Activated CD4-positive, alpha-beta T cell treated with anti-CD3 and anti-CD28 coated beads for 36 hours (primary cell): Measurements from ENCODE around the gene MKKS. TPM values are rescaled to one million over a fixed set of nuclear protein-coding genes. Genes with fewer than 3 reads are reported as not detected.
"Not testable (repeated sequence)": the region's sequence is repeated elsewhere in the genome, so short reads cannot be mapped to it uniquely, and the experiment has no call there.

Source experiments
- ATAC-seq: fragments of 200-7000 bp; cut with Tn5 transposase; one replicate; pipeline ENCODE4 v1.10.0; 2021; ENCODE audit warnings: mild to moderate bottlenecking, moderate library complexity
- CTCF ChIA-PET: fragments of 350-600 bp; sonication (Branson Sonifier 250); formaldehyde crosslinking; loops from one replicate; lab custom pipeline; 2021; ENCODE audit warnings: antibody characterized with exemption; lab: Charles Lee
- POLR2A ChIA-PET: fragments of 350-600 bp; sonication (Branson Sonifier 250); formaldehyde crosslinking; loops from one replicate; lab custom pipeline; 2021; ENCODE audit warnings: antibody characterized with exemption, inconsistent platforms; lab: Charles Lee
- DNase-seq: peaks from one replicate; pipeline ENCODE4 v3.0.0-alpha.2; 2020
- H3K27ac Mint-ChIP-seq: one replicate; pipeline ENCODE4 v1.8.0; 2021; ENCODE audit warnings: mixed read lengths
- H3K27me3 Mint-ChIP-seq: one replicate; pipeline ENCODE4 v1.8.0; 2021; ENCODE audit warnings: mixed read lengths
- H3K36me3 Mint-ChIP-seq: one replicate; pipeline ENCODE4 v1.8.0; 2021; ENCODE audit warnings: low read depth, mixed read lengths
- H3K4me1 Mint-ChIP-seq: one replicate; pipeline ENCODE4 v1.8.0; 2021; ENCODE audit warnings: mixed read lengths
- H3K4me3 Mint-ChIP-seq: one replicate; pipeline ENCODE4 v1.8.0; 2021; ENCODE audit warnings: mild to moderate bottlenecking, moderate library complexity, mixed read lengths
- H3K9me3 Mint-ChIP-seq: one replicate; pipeline ENCODE4 v1.8.0; 2021; ENCODE audit warnings: low read depth, mixed read lengths
- intact Hi-C, 2 experiments: fragments of 100-400 bp; cut with DNase I in 1 of 2; cut with micrococcal nuclease in 1 of 2; formaldehyde crosslinking; loops; one replicate each; pipeline versions ENCODE4 v1.14.2 to v1.15.1; 2022 to 2024; cut with DNase I, micrococcal nuclease
- total RNA-seq, 2 experiments: library from RNA; stranded (reverse); gene quantifications; one replicate each; pipeline ENCODE4 v1.2.3, GENCODE V29; 2021

Gene MKKS
- total RNA-seq, 2 experiments from 2014 or later: 7.4 to 9.5 TPM

- no peak for DNase-seq
- H3K9me3 Mint-ChIP-seq: no peaks in the 10 kb centered on the region
- H3K27me3 Mint-ChIP-seq: no peaks in the 10 kb centered on the region
- ChIA-PET POLR2A (interaction anchor here (0.5 to 0.9 kb wide), 2 partner anchors 10 to 35 kb away, joined by 3 read pairs; no protein-coding TSS in a partner anchor), CTCF (interaction anchor here (0.7 to 1.4 kb wide), 3 partner anchors 8 to 172 kb away, joined by 3 to 8 read pairs (median 6); no protein-coding TSS in a partner anchor)
- peaks cover 53% of the 10 kb centered on the region for H3K4me1 Mint-ChIP-seq
- peaks cover 11% of the 10 kb centered on the region for H3K36me3 Mint-ChIP-seq
- ATAC-seq: no peak
- intact Hi-C loops: loop anchor here (5.0 to 10.0 kb wide), 4 partner anchors 69 to 1462 kb away; partner anchors contain the start of genes ANKEF1 (in 1 of the 2) and SNAP25 (in 1 of the 2)
- H3K4me3 Mint-ChIP-seq: peak overlapping the region; percentile 78
- H3K27ac Mint-ChIP-seq: peak overlapping the region; percentile 87
These were observed 904 bp downstream of the MKKS start for GRCh38 chr20:10433014-10433622.

DNA sequence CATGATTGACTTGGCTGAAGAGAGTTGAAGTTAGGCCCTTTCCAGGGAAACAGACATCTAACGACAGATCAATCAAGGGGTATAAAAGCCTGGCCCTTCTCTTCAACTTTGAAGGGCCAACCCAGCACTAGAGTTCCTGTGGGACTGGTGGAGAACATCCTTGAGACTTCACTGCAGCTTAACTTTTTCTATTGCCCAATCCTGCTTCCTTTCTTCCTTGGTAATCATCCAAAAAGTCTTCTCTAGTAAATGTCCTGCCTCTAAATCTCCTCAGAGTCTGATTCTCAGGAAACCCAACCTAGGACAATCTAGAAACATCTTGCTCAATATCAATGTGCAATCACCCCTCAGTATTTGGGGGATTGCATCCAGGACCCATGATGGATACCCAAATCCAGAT lies 1.9 kb downstream of the MKKS start:
- DNase-seq: no peak
- peaks cover 11% of the 10 kb centered on the region for H3K36me3 Mint-ChIP-seq

DNA sequence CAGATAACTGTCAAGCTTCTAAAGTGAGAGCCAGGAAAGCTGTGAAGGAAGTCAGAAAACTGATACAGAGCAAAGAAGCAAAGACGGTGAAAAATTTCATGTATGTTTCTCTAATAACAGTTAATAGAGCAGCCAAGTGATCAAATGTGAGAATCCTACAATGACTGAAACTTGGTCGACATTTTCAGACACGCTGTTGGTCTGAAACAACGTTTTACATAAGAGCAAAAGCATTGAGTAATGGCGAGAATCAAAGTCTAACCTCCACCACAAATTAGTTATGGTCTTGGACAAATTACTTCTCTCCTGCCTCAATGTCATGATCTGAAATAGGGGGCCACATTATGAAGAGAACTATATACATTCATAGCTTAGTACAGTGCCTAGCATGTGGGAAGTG lies 3.3 kb downstream of the MKKS start:
- DNase-seq (no peak), ATAC-seq (no peak)
- peaks cover 49% of the 10 kb centered on the region for H3K4me1 Mint-ChIP-seq
- ChIA-PET POLR2A (no interaction called here), CTCF (no interaction called here)
- H3K27me3 Mint-ChIP-seq: no peaks in the 10 kb centered on the region
- intact Hi-C loops: loop anchor here (1.0 to 10.0 kb wide), 5 partner anchors 72 to 1464 kb away; partner anchors contain the start of genes ANKEF1 (in 1 of the 2) and SNAP25 (in 1 of the 2)
- H3K9me3 Mint-ChIP-seq: no peaks in the 10 kb centered on the region
- H3K36me3 Mint-ChIP-seq: peaks cover 15% of the 10 kb centered on the region
- H3K27ac Mint-ChIP-seq: no peak overlapping the region
- no peak overlapping the region for H3K4me3 Mint-ChIP-seq

More for the DNA sequence above, 1.9 kb downstream of the MKKS start:
- H3K9me3 Mint-ChIP-seq: no peaks in the 10 kb centered on the region
- ChIA-PET POLR2A (no interaction called here), CTCF (no interaction called here)
- peak overlapping the region; percentile 16 for H3K27ac Mint-ChIP-seq
- ATAC-seq: no peak
- H3K4me1 Mint-ChIP-seq: peaks cover 51% of the 10 kb centered on the region
- intact Hi-C loops: loop anchor here (5.0 to 10.0 kb wide), 4 partner anchors 70 to 1463 kb away; partner anchors contain the start of genes ANKEF1 (in 1 of the 2) and SNAP25 (in 1 of the 2)
- H3K4me3 Mint-ChIP-seq: peak overlapping the region; percentile 30
- no peaks in the 10 kb centered on the region for H3K27me3 Mint-ChIP-seq

GRCh38 chr20:10430000-10430466 lies 4.0 kb downstream of the MKKS start:
- intact Hi-C loops: loop anchor here (1.0 to 10.0 kb wide), 7 partner anchors 72 to 1465 kb away; partner anchors contain the start of genes ANKEF1 (in 1 of the 2) and SNAP25 (in 1 of the 2)
- Mint-ChIP-seq H3K9me3 (no peaks in the 10 kb centered on the region), H3K36me3 (peaks cover 15% of the 10 kb centered on the region), H3K4me3 (no peak overlapping the region), H3K4me1 (peaks cover 49% of the 10 kb centered on the region), H3K27me3 (no peaks in the 10 kb centered on the region), H3K27ac (peak overlapping the region; percentile 26)
- no peak for DNase-seq
- ChIA-PET CTCF (interaction anchor here (0.7 kb wide), 1 partner anchor 89 kb away, joined by 3 read pairs; no protein-coding TSS in a partner anchor), POLR2A (no interaction called here)
- peak; percentile 27 for ATAC-seq

- H3K27me3 Mint-ChIP-seq: no peaks in the 10 kb centered on the region
- CTCF ChIA-PET: interaction anchor here (0.7 kb wide), 1 partner anchor 89 kb away, joined by 3 read pairs; no protein-coding TSS in a partner anchor
- H3K36me3 Mint-ChIP-seq: peaks cover 15% of the 10 kb centered on the region
- H3K27ac Mint-ChIP-seq: no peak overlapping the region
- no peak for ATAC-seq
- POLR2A ChIA-PET: no interaction called here
- no peaks in the 10 kb centered on the region for H3K9me3 Mint-ChIP-seq
- no peak overlapping the region for H3K4me3 Mint-ChIP-seq
- no peak for DNase-seq
- intact Hi-C loops: loop anchor here (10.0 kb wide), 2 partner anchors 115 to 815 kb away; no protein-coding TSS in a partner anchor
- peaks cover 49% of the 10 kb centered on the region for H3K4me1 Mint-ChIP-seq
These were observed 4.5 kb downstream of the MKKS start for GRCh38 chr20:10429443-10429981.

DNA sequence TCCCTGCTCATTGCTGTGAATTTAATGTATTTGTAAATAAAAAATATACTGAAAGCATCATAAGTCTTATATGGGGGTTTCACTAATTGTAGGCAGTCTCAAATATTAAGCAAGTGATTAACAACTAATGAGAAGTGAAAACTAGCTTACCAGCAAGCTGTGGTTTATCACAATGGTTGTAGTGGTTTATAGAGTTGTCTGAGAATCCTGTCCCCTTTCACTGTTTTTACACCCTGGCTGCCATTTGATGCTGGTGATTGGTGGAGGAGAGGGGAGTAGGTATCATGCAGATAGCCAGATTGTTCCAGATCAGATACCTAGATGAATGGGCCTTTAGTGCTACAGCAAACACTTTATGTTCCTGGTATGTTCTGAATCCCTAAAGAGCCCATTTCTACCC lies 6.0 kb downstream of the MKKS start:
- intact Hi-C loops: loop anchor here (10.0 kb wide), 2 partner anchors 113 to 813 kb away; no protein-coding TSS in a partner anchor
- Mint-ChIP-seq H3K9me3 (no peaks in the 10 kb centered on the region), H3K27ac (no peak overlapping the region), H3K36me3 (peaks cover 18% of the 10 kb centered on the region), H3K4me3 (no peak overlapping the region), H3K4me1 (peaks cover 46% of the 10 kb centered on the region), H3K27me3 (no peaks in the 10 kb centered on the region)
- DNase-seq (no peak), ATAC-seq (no peak)
- POLR2A ChIA-PET: no interaction called here
- CTCF ChIA-PET: interaction anchor here (0.8 to 4.5 kb wide), 7 partner anchors 9 to 449 kb away, joined by 3 to 29 read pairs (median 5); partner anchors contain the start of gene SLX4IP

- H3K9me3 Mint-ChIP-seq: no peaks in the 10 kb centered on the region
- ChIA-PET CTCF (interaction anchor here (0.6 to 4.5 kb wide), 18 partner anchors 10 to 448 kb away, joined by 4 to 29 read pairs (median 4); partner anchors contain the start of gene SLX4IP), POLR2A (no interaction called here)
- no peak overlapping the region for H3K27ac Mint-ChIP-seq
- H3K27me3 Mint-ChIP-seq: no peaks in the 10 kb centered on the region
- peaks cover 41% of the 10 kb centered on the region for H3K4me1 Mint-ChIP-seq
- peak; percentile 66 for DNase-seq
- no peak for ATAC-seq
- H3K4me3 Mint-ChIP-seq: no peak overlapping the region
- H3K36me3 Mint-ChIP-seq: peaks cover 19% of the 10 kb centered on the region
- intact Hi-C loops: loop anchor here (1.0 to 10.0 kb wide), 4 partner anchors 111 to 812 kb away; no protein-coding TSS in a partner anchor
These were observed 6.8 kb downstream of the MKKS start for GRCh38 chr20:10427060-10427692.

- Mint-ChIP-seq H3K27ac (no peak overlapping the region), H3K27me3 (no peaks in the 10 kb centered on the region), H3K4me3 (no peak overlapping the region), H3K36me3 (peaks cover 18% of the 10 kb centered on the region), H3K9me3 (no peaks in the 10 kb centered on the region), H3K4me1 (peaks cover 18% of the 10 kb centered on the region)
- ChIA-PET CTCF (no interaction called here), POLR2A (no interaction called here)
- no peak for ATAC-seq
- intact Hi-C loops: loop anchor here (10.0 kb wide), 2 partner anchors 109 to 809 kb away; no protein-coding TSS in a partner anchor
- DNase-seq: no peak
These were observed 10.3 kb downstream of the MKKS start for GRCh38 chr20:10423735-10424134.

- Mint-ChIP-seq H3K9me3 (no peaks in the 10 kb centered on the region), H3K27ac (peak overlapping the region; percentile 61), H3K27me3 (no peaks in the 10 kb centered on the region), H3K4me1 (peaks cover 16% of the 10 kb centered on the region), H3K36me3 (peaks cover 32% of the 10 kb centered on the region), H3K4me3 (no peak overlapping the region)
- peak; percentile 61 for ATAC-seq
- POLR2A ChIA-PET: no interaction called here
- DNase-seq: no peak
- CTCF ChIA-PET: no interaction called here
- intact Hi-C loops: loop anchor here (10.0 kb wide), 2 partner anchors 105 to 805 kb away; no protein-coding TSS in a partner anchor
These were observed 14.4 kb downstream of the MKKS start for GRCh38 chr20:10419550-10420133.

DNA sequence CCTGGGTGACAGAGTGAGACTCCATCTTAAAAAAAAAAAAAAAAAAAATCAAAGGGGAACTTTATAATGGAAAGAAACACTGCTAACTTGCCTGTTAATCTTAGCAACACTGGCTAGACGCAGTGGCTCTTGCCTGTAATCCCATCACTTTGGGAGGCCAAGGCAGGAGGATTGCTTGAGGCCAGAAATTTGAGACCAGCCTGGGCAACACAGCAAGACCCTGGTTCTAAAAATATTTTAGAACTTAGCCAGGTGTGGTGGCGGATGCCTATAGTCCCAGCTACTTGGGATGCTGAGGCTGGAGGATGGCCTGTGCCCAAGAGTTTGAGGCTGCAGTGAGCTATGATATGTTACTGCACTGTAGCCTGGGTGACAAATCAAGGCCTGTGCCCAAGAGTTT lies 16.8 kb downstream of the MKKS start:
- H3K27me3 Mint-ChIP-seq, H3K4me3 Mint-ChIP-seq, ATAC-seq, H3K9me3 Mint-ChIP-seq, DNase-seq, POLR2A ChIA-PET, H3K27ac Mint-ChIP-seq, intact Hi-C loops: not testable (repeated sequence)
- Mint-ChIP-seq H3K36me3 (peaks cover 25% of the 10 kb centered on the region), H3K4me1 (peaks cover 16% of the 10 kb centered on the region)
- CTCF ChIA-PET: interaction anchor here (2.4 kb wide), 1 partner anchor 9 kb away, joined by 9 read pairs; no protein-coding TSS in a partner anchor
